ENCODE results near the gene PIGS.
"Not testable (repeated sequence)": the region's sequence is repeated elsewhere in the genome, so short reads cannot be mapped to it uniquely, and the experiment has no call there.

The PIGS gene

GRCh38 chr17:28524476-28525424 lies 46.6 kb downstream of the PIGS start:
- no peak for DNase-seq
- Histone ChIP-seq H3K36me3 (no peaks in the 10 kb centered on the region), H3K27me3 (ENCODE audit: insufficient read depth, low read depth, severe bottlenecking) (no peaks in the 10 kb centered on the region), H3K4me3 (ENCODE audit: low read depth, low read length) (no peak overlapping the region), H3K27ac (no peak overlapping the region), H3K9me3 (ENCODE audit: severe bottlenecking) (no peaks in the 10 kb centered on the region)
- no peak for TF ChIP-seq CTCF (IDR thresholded peaks at IDR 0.05; ENCODE audit: low read depth, low read length)

- no peak for DNase-seq
- Histone ChIP-seq H3K27me3 (ENCODE audit: insufficient read depth, low read depth, severe bottlenecking) (no peaks in the 10 kb centered on the region), H3K4me3 (ENCODE audit: low read depth, low read length) (no peak overlapping the region), H3K9me3 (ENCODE audit: severe bottlenecking) (no peaks in the 10 kb centered on the region), H3K36me3 (no peaks in the 10 kb centered on the region), H3K27ac (no peak overlapping the region)
- no peak for TF ChIP-seq CTCF (IDR thresholded peaks at IDR 0.05; ENCODE audit: low read depth, low read length)
Measured at GRCh38 chr17:28523876-28524275, 47.4 kb downstream of the PIGS start.

- Histone ChIP-seq H3K27me3 (ENCODE audit: insufficient read depth, low read depth, severe bottlenecking) (no peaks in the 10 kb centered on the region), H3K27ac (no peak overlapping the region), H3K36me3 (no peaks in the 10 kb centered on the region), H3K4me3 (ENCODE audit: low read depth, low read length) (no peak overlapping the region), H3K9me3 (ENCODE audit: severe bottlenecking) (no peaks in the 10 kb centered on the region)
- no peak for DNase-seq
- no peak for TF ChIP-seq CTCF (IDR thresholded peaks at IDR 0.05; ENCODE audit: low read depth, low read length)
Measured at GRCh38 chr17:28523186-28523585, 48.1 kb downstream of the PIGS start.

- H3K27ac ChIP-seq; H3K27me3 ChIP-seq (ENCODE audit: insufficient read depth, low read depth, severe bottlenecking); H3K9me3 ChIP-seq (ENCODE audit: severe bottlenecking); DNase-seq; H3K36me3 ChIP-seq; H3K4me3 ChIP-seq (ENCODE audit: low read depth, low read length): not testable (repeated sequence)
Measured at GRCh38 chr17:28522281-28522680, 49.0 kb downstream of the PIGS start.

- no peak for DNase-seq
- no peaks in the 10 kb centered on the region for H3K36me3 ChIP-seq
- no peak for TF ChIP-seq CTCF (IDR thresholded peaks at IDR 0.05; ENCODE audit: low read depth, low read length)
- no peak overlapping the region for H3K4me3 ChIP-seq (ENCODE audit: low read depth, low read length)
- H3K27me3 ChIP-seq (ENCODE audit: insufficient read depth, low read depth, severe bottlenecking), result no peaks in the 10 kb centered on the region
- H3K9me3 ChIP-seq (ENCODE audit: severe bottlenecking), result no peaks in the 10 kb centered on the region
- no peak overlapping the region for H3K27ac ChIP-seq
Measured at GRCh38 chr17:28521311-28522085, 49.8 kb downstream of the PIGS start.

GRCh38 chr17:28520687-28521086 lies 50.6 kb downstream of the PIGS start:
- H3K4me3 ChIP-seq (ENCODE audit: low read depth, low read length), result no peak overlapping the region
- H3K27me3 ChIP-seq (ENCODE audit: insufficient read depth, low read depth, severe bottlenecking), result no peaks in the 10 kb centered on the region
- TF ChIP-seq CTCF (IDR thresholded peaks at IDR 0.05; ENCODE audit: low read depth, low read length), result no peak
- no peaks in the 10 kb centered on the region for H3K36me3 ChIP-seq
- H3K9me3 ChIP-seq (ENCODE audit: severe bottlenecking), result peaks cover 1% of the 10 kb centered on the region
- H3K27ac ChIP-seq, result no peak overlapping the region
- no peak for DNase-seq
